Measurements from ENCODE around the gene NKD1.

NKD1 gene

DNA sequence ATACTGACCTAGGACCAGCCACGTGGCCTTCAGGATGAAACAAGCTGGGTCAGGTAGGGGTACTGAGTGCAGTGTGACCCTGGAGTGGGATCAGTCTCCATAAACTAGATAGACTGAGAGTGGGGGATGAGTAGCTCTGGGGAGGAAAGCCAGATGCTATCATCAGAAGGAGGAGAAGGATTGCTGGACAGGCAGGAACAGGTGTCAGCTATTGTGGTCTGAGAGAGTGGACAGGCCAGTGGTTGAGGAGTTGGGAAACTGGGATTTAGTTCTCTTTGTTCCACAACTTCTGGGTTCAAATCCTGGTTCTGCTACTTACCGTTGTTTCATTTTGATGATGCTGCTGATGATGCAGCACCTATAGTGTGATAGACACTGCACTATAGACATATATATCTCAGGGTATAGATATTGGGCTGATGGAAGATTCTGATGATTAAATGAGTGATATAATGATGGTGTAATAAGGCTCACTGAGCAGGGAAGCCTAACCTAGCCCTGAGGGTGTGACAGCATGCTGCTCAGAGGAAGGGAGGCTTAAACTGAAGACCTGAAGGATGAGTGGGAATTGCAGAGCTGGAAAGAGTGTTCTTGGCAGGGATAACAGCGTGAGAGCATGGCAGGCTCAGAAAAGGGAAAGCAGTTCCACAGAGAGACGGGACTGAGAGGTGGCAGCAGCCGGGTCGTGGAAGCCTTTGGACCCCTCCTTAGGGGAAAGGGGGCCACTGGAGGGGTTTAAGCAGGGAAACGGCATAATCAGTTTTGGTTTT is 66.9 kb downstream of the NKD1 start:
- DNase-seq: no peak
- intact Hi-C loops (cut with DNase I): no loop called here

DNA sequence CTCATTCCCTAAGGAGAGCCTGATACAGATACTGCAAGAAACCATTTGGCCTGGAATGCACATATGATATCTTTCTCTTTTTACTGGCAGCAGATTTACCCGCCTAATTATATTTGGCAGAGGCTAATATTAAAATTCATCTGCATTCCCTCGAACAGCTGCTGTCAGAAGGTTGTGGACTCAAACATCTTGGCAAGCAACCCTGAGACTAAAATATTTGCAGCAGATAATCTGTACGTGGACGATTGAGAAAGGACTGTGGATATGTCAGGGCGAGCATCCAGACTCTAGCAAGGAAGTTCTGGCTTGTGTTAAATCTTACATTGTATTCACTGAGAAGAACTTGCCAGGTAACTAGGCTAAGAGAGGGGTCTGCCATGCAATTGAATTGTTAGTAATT is 67.7 kb downstream of the NKD1 start:
- no peak for DNase-seq
- intact Hi-C loops (cut with DNase I): no loop called here

DNA sequence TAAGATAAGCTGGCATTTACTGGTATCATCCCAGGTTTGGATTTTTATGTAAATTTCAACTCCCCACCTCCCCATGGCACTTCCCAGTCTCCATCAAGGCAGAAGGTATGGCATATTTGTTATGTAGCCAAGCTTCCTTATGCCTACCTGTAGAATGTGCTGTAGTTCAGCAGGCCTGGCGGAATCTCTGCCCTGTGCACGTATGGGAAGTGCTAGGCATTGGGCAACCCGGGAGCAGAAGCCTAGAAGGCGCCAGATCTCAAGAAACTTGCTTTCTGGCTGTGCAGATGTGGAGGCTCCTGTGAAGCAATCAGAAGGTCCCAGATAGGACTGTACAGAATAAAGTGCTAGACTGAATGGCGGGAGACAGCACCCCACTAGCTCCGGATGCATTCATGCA is 68.2 kb downstream of the NKD1 start:
- intact Hi-C loops (cut with DNase I): no loop called here

DNA sequence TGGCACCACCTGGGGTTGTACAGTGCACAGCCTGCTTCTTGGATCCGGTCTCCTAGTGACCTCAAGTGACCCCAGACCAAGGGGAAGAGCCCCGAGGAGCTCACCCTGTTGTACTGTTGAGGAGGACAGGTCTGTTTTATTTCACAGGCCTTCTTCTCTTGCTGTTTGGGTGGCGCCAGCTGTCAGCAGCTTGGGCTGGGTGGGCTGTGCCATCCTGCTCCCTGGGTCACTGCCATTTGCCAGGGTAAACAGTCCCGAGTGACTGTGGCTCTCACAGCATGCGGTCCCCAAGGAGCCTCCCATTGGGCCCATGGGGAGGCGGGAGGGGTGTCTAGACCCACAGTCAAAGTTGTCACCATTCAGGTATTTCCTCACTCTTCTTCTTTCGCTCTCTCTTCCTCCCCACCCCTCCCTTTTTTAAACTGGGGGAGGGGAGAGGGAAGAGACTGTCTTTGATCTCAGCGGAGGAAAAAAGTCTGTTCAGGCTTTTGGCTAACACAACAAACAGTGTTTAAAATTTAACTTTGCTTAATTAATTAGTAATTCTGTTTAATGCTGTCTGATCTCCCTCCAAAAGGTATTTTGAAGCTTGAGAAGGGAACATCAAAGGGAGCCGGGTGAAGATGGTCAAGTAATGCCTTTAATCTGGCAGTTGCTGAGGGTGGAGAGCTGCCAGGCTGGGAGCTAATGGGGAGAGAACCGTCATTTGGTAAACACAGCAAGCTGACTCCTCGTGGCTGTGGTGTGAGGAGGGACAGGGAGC is 68.9 kb downstream of the NKD1 start:
- intact Hi-C loops (cut with DNase I): no loop called here
- no peak for DNase-seq

More for the DNA sequence above, 68.2 kb downstream of the NKD1 start:
- no peak for DNase-seq

DNA sequence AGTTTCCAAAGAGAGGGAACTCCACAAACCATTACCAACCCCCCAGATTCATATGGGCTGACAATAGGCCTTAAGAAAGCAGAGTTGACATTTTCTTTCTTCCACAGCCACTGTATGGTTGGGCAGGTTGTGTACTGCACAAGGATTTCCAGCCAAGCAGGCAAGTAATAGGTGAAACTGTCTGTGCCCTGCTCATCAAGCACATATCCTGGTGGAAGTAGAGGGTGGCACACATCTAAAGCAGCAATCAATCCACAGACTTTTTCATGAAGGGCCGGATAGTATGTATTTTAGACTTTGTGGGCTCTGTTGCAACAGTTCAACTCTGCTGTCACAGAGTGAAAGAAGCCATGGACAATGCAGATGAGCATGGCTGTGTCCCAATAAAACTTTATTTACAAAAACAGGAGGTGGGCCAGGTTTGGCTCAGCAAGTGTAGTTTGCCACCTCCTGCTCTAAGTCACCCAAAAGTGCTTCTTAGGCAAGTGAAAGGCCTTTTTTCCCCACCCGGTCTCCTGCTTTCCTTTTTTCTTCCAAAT is 69.5 kb downstream of the NKD1 start:
- DNase-seq: no peak

DNA sequence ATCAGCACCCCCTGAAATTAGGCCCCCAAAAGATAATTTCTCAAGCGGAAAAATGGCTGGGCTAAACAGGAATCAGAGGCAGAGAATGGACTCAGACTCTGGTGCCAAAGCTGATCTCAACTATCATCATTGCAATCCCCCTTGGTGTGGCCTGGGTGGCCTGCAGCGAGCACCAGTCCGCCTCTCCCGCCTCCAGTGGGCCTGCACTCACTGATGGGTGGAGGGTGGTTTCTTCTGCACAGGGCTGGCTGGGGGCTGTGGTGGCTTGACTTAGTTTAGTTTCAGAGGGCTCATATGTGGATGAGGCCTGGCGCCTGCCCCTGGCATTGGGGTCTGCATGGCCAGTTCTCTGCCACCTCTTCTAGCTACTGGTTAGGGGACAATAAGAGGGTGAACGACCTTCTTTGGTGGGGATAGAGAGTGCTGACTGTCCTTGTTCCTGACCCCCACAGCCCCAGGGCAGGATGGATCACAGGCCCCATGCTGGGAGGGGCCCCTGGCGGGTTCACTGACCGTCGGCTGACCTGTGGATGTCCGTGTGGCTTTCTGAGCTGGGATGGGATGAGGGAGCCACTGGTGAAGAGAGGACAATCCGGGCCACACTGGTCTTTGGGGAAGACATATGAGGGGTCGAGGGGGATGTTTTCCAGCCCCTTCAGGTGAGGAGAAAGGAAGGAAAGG is 70.2 kb downstream of the NKD1 start:
- no peak for DNase-seq
- intact Hi-C loops (cut with DNase I): no loop called here

More for the DNA sequence above, 69.5 kb downstream of the NKD1 start:
- intact Hi-C loops (cut with DNase I): no loop called here

DNA sequence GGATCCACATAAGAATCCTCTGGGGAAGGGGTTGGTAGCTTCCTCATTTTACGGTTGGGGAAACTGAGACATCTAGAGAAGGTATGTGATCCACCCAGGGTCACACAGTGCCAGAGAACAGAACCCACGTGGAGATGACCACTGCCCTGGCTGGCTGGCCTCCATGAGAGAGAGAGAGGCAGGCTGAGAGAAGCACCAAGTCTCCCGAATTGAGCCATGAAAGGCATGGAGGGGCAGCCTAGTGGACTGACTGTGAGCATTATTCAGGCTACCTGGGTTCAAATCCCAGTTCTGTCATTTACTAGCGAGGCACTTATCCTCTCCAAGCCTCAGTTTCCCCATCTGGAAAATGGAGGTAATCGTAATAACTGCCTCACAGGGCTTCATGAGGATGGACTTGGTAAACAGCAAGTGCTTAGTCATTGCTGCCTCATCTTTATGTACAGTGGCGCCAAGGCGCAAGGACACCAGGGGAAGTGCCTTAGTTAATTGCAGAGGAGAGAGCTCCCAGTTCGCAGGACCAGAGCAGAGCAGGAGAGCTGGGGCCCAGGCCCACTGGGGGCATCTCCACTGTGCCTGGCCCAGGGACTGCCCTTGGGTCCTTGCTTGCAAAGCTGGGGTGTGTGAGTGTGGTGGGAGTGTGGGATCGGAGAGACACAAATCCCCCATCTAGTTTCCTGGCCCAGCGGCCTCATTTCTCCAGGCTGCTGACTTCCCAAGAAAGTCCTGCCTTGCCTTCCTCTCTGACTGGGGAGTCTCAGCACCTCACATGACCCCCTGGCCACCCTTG is 71.7 kb downstream of the NKD1 start:
- no peak for DNase-seq
- intact Hi-C loops (cut with DNase I): no loop called here

DNA sequence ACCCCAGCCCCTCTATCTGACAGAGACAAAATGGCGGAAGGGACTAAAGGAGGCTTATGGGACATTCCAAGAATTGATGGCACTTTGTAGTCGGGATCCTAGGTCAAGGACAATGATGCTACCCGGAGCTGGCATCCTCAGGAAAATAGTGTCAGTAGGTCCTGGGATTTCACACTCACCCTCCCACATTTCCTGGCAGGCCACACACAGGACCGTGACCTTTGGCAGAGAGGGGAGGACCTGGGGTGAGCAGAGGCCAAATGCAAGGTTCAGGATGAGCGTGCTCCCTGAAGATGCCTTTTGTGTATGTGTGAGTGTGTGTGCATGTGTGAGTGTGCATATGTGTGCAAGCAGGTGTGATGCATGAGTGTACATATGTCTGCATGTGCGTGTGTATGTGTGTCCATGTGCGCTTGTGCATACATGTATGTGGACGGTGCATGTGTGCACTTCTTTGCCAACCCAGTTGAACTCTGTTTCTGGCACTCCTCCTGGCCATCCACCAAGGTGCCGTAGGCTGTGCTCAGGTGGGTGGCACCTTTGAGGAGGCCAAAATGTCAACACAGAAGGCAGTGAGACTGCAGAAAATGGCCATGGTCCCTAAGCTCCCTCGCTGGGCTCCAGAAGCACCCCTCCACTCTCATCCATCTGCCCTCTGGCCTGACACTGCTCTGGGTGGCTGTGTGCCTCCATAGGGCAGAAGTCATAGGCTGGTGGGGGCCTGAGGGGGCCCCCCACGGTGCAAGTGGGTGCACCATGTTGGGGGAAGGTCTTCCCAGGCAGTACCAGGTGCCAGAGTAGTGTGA is 72.7 kb downstream of the NKD1 start:
- intact Hi-C loops (cut with DNase I): no loop called here
- DNase-seq: no peak

DNA sequence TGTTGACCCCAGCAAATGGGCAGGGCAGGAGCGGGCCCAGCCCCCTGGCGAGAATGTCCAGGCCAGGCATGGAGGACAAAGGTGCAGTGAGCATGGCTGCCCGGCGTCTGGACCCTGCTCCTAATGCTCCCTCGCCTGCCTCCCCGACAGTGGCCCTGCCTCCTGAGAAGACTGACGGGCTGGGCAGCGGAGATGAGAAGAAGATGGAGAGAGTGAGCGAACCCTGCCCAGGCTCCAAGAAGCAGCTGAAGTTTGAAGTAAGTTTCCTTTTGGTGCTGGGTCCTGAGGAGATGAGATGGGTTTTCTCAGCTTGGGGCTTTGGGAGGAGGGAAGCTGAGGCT is 73.2 kb downstream of the NKD1 start:
- intact Hi-C loops (cut with DNase I): no loop called here
- DNase-seq: no peak

DNA sequence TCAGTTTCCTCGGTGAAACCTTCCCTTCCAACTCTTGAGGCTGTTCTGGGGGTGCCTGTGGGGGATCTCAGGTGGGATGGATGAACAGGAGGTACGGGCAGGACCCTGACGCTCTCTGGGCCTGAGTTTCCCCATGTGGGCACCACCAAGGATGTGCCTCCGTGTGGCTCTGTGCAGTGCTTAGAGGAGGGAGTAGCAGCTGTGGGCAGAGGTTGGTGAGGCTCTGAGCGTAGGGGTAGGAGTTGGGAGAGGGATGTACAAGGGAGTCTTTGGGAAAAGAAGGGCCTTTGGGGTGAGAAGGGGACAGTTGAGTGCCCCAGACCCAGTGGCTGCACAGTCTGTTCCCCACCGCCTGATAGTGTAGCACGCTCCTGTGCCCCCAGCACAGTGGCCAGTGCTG is 73.8 kb downstream of the NKD1 start:
- DNase-seq: no peak
- intact Hi-C loops (cut with DNase I): no loop called here

DNA sequence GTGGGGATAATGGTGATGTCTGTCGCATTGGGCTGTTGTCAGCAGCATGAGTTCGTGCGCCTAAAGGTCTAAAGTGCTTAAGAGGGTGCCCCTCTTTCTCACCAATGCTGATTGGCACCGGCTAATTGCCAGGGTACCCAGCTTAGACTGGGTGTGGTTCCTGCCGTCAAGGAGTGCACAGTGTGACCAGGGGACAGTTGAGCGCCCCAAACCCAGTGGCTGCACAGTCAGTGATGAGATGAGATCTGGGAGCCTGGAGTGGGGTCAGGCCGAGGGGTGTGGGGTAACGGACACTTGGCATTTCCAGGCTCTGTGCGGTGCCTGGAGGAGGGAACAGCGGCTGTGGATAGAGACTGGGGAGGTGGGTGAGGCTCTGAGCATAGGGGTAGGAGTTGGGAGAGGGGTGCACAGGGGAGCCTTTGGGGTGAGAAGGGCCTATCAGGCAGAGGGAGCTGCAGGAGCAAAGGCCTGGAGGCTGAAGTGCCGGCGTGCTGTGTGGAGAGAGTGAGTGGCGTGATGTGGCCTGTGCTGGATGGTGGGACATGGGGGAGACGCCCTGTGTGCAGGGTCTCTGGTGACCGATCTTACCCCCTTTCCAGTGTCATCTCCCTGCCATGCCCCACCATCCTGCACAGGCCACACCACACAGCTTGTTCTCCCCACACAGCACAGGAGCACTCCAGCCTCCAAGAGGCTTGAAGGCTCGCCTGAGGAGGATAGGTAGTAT is 74.6 kb downstream of the NKD1 start:
- intact Hi-C loops (cut with DNase I): no loop called here
- no peak for DNase-seq

DNA sequence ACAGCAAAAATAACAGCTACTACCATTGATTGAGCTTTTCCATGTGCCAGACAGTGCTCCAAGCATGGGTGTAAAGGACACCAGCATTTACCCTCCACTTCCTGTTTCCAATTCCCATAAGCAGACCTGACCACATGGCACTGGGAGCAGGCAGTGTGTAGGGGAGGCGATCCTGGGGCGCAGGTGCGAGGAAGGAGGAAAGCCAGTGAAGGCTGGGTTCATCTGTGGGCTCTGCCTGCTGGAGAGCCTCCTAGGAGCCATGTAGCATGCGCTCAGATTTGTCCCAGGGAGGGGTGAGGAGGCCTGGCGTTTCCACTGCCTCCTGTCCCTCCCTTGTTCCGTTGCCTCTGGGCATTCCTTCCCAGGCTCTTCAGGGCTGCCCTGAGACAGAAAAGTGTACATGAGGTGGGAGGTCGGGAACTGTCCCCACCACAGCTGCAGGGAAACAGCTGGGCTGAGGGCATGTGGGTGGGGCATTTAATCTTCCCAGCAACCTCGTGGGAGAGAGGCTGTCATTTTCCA is 76.3 kb downstream of the NKD1 start:
- no peak for DNase-seq
- intact Hi-C loops (cut with DNase I): no loop called here

DNA sequence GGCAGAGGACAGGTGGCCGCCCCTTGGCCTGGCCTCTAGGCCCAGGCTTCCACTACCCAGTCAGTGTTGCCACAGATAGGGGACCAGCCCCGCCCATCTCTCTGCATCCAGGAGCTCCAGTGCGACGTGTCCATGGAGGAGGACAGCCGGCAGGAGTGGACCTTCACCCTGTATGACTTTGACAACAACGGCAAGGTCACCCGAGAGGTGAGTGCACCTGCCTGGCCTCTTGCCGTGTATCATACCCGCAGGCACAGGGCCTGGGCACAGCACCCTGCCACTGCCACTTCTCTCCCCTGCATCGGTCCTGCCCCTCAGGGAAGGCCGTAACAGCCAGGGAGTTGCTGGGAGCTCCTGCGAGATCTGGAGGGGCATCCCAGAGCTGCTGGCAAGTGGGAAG is 77.2 kb downstream of the NKD1 start:
- intact Hi-C loops (cut with DNase I): no loop called here
- no peak for DNase-seq

DNA sequence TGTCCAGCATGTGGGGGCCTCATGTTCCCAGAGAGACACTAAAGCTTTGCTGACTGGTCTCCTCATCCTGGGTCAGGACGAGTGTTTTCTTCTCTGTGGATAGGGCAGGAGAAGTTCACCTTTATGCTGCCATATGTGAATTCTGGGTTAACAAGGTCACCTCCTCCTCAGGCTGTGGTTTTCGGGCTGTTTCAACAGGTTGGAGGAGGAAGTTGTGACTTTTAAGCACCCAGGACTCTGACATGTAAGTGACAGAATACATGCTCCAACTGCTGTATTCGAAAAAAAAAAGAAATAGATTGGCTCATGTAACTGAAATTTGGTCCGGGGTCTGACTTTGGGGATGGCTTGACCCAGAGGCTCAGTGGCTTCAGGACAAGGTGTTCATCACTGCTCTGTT is 78.7 kb downstream of the NKD1 start:
- intact Hi-C loops (cut with DNase I): no loop called here
- DNase-seq: no peak

DNA sequence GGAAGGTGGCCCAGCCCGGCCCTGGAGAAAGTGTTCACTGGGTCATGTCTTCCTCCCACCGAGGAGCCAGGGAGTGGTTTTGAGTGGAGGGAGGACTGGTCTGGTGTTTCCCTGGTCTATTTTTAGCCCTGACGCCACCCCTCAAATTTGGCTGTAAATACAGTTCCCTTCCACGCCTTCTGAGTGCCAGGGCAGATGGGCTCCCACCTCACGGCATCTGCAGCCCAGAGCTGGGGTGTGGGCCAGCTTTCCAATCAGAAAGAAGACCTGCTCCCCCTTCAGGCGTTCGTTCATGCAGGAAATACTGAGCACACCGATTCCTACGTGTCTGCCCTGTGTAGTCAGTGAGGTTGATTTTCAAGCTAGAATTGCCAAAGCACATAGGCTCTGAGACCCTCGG is 79.2 kb downstream of the NKD1 start:
- peak in 20 of 42 donors; percentile 24 to 62 (median 32) for DNase-seq
- intact Hi-C loops (cut with DNase I): no loop called here

DNA sequence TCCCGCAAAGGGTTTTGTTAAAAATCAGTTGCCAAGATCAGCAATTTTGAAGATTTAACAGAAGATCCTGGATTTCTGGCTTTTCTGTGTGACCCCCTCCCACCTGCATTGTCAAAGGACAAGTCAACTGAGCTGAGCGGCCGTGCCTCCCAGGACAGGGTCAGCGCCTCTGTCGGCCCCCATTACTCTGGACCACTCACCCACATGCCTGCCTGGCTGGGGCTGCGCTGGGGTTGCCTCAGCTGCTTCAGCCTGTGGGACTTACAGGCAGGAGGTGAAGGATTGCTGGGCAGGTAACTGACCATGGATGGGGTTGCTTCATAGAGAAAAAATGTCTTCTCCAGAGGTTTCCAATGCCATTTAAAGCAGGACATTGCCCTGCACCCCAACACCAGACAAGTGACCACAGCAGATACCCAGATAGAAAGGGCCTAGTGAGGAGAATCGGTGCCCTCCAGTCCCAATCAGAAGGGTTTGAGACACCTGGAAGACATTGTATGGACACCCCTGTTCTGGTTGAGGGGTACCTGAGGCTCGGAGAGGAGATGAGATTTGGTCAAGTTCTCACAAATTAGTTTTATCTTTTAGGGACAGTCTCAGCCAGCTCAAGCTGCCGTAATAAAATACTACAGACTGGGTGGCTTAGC is 80.1 kb downstream of the NKD1 start:
- intact Hi-C loops (cut with DNase I): no loop called here
- no peak for DNase-seq

DNA sequence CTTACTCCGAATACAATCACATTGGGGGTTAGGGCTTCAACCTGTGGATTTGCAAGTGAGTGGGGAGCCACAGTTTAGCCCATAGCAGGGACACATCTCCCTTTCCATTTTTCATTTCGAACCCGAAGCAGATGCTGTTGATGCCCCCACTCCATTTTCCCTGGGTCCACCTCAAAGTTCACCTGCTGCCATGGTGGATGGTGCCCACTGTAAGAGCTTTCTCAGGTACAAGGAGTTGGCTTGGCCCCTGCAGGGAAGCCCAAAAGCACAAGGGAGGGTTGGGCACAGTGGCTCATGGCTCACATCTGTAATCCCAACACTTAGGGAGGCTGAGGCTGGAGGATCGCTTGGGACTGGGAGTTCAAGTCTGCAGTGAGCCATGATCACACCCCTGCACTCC is 81.1 kb downstream of the NKD1 start:
- no peak for DNase-seq
- intact Hi-C loops (cut with DNase I): no loop called here
